Stimulated activated CD8-positive, alpha-beta memory T cell treated with anti-CD3 and anti-CD28 coated beads, Interleukin-15, amount 100 ng/mL, for 1 hour (primary cell): ENCODE data around the gene LYPD6B.

Experiments
- DNase-seq: peaks from one replicate; pipeline ENCODE4 v3.0.0-alpha.2; 2020; ENCODE audit warnings: low read depth

Gene LYPD6B, protein sequence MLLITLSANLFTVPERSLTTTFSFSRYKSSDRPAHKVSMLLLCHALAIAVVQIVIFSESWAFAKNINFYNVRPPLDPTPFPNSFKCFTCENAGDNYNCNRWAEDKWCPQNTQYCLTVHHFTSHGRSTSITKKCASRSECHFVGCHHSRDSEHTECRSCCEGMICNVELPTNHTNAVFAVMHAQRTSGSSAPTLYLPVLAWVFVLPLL

DNA sequence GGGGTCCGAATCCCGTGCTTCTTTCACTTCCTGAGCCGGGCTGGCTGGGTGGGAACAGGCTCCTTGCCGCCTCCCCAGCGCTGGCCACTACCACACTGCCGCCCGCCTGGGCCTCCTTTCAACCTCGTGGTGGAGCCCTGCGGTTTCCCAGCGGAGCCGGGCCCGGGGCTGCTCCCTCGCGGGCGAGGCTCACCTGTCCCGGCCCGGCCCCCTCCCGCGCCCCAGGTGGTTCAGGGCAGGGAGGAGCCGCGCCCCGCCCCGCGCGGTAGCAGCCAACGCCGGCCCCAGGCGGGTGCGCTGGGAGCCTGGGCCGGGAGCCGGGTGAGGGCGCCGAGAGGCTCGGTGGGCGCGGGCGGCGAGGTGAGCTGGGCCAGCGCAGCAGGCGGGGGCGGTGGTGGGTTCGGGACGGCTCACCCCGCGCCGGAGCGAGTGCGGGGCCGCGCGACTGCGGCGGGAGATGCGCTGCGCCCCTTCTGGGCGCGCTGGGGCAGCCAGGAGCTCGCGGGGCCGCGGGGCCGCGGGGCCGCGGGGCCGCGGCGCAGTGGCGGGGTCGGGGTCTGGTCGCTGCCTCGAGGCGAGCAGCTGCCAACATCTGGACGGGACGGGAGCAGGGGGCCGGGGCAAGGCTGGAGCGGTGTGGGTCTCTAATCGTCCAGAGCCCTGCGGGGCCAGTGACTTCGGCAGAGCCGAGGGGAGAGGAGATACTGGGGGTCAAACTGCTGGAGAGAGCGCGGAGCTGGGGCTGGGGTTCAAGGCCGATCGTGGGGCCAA is at the start of gene LYPD6B:
Gene LYPD6B (plus strand): TSS at position 258 of the 771 bp plus-strand sequence. CDS start 92,250 bp downstream, outside the sequence.
- no peak for DNase-seq

- no peak for DNase-seq
Observed at GRCh38 chr2:148989882-148990493, 48.5 kb upstream of the LYPD6B start.

- DNase-seq = no peak
Observed at GRCh38 chr2:148990968-148991367, 47.5 kb upstream of the LYPD6B start.

DNA sequence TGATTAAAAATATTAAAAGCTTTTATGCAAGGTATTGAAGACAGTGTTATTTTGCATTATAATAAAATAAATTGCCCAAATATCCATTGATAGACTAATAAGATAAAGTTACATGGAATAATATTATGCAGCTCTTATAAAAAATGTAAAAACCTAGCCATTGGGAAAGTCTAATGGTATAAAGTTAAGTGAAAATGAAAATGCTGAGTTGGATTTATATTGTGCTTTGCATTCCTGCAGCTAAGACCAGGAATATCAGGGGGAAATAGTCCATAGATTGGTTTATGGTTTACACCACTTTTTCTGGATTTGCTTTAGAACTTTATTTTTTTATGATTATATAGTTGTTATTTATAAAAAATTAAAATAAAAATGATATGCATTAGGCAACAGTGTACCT is 46.1 kb upstream of the LYPD6B start:
- no peak for DNase-seq

GRCh38 chr2:148993351-148993750 is 45.1 kb upstream of the LYPD6B start:
- no peak for DNase-seq

GRCh38 chr2:148994341-148994740 is 44.2 kb upstream of the LYPD6B start:
- DNase-seq = no peak

GRCh38 chr2:148996805-148997204 is 41.7 kb upstream of the LYPD6B start:
- DNase-seq = no peak

DNA sequence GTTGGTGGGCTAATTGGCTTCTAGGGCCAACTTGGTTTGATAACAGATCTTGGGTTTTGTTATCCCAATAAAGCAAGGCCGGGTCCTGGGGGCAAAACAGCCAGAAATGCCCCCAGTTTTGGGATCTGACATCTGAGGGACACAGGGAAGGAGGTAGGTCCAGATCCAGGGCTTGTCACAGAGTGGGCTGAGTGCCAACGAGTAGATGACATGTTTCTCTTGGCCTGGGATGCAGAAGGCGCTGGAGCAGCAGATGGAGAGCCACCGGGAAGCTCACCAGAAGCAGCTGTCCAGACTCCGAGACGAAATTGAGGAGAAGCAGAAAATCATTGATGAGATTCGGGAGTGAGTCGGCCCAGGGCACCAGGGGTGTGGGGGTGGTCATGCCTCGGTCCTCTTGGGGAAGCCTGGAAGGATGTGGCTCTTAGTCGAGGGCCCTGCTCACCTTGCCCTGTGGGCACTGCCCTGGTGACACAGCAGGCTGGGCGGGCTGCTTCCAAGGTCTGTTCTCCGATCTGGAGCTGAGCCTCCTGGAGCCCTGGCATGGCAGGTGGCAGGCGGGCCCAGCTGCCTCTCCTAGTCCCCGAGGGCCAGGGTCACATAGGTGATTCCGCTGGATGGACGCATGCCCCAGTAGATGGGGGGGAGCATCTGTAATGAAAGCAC is 40.2 kb upstream of the LYPD6B start:
- no peak for DNase-seq

DNA sequence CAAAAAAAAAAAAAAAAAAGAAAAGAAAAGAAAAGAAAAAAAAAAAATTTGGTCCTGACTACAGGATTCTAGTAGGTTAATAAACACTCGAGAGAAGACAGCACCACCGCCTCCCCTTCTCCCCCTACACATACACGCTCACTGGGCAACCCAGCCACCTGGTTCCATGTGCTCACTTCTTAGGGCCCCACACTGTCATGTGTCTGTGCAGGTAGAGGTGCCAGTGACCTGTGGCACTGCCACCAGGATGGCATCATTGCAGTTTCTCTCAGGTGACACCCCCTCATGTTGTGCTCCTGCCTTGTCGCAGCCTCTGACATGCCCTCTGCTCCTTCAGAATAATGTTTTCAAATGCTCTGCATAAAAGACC is 39.7 kb upstream of the LYPD6B start:
- DNase-seq = no peak

DNA sequence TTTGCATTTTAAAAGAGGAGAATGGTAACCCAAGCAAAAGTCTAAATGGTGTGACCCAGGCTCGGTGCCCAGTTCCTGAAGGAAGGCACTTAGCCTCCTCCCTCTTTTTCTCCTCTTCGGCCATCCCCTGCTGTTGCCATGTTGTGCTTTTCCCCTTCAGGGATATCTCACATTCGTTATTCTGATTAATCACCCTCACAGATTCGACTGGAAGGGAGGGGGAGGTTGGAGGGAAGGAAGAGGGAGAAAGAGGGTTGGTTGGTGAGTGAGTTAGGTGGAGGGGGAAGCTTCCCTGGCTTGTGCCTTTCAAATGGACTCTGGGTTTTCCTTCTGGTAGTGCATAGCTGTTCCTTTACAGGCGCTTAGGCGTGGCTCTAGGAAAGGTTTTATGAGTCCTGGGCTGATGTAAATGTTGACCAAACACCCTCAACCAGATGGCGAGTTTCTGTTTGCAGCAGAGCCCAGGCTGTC is 39.0 kb upstream of the LYPD6B start:
- DNase-seq = no peak

DNA sequence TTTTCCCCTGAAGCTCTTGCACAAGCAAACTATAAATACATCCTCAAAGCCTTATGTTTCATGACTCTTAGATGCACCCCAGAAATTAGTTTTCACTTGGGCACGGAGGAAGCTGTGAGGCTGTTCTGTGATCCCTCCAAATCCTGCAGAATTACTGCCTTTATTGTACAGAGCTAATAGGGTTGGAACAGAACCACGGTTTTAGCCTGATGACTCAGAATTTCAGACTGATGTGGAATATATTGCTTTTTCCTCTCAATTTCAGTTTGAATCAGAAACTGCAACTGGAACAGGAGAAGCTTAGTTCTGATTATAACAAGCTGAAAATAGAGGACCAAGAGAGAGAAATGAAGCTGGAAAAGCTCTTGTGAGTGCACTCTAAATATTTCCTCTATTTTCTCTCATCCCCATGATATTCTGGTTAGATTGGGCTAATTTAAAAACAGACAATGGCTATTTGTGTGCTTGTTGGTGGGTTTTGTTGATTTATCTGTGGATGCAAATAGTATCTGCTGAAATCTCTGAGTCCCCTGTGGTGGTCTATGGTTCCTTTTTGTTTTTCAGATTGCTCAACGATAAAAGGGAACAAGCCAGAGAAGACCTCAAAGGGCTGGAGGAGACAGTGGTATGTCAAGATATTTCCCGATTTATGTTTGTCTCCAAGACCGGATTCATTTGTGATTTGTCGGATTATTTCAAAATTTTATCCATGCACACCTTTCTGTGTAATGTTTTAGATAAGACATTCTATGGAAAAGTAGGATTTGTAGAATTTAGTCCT is 38.2 kb upstream of the LYPD6B start:
- no peak for DNase-seq

- DNase-seq = no peak
Observed at GRCh38 chr2:149001496-149001895, 37.0 kb upstream of the LYPD6B start.

GRCh38 chr2:149002378-149002890 is 36.1 kb upstream of the LYPD6B start:
- no peak for DNase-seq

- no peak for DNase-seq
Observed at GRCh38 chr2:149002891-149003740, 35.4 kb upstream of the LYPD6B start.

- DNase-seq = no peak
Observed at GRCh38 chr2:149004836-149005235, 33.7 kb upstream of the LYPD6B start.

GRCh38 chr2:149005471-149006077 is 32.9 kb upstream of the LYPD6B start:
- DNase-seq = no peak

DNA sequence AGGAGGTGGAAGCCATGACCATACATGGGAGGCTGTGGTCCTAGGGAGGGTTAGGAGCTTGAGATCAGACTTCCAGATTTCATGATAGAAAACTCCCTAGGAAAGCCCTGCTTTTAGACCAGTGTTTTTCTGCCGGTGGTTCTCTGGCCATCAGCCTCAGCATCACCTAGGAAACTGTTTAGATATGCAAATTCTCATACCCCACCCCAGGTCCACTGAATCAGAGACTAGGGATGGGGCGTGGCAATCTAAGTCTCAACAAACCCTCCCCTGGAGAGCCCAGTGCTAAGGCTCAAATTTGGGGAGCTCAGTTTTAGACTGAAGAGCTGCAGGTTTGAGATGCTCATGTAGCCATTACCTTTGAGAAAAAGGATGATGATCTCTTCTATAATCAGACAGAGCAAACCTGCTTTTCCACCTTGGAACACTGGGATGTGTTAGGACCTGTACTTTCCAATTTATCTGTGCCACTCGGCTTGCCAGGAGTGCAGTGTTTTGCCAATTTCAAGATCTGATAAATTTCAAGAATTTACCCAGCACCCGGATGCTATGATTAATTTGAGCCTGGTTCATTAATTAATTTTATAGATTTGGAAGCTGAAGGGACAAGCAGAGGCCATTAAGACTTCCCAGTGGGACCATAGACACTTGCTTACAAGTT is 31.5 kb upstream of the LYPD6B start:
- no peak for DNase-seq

DNA sequence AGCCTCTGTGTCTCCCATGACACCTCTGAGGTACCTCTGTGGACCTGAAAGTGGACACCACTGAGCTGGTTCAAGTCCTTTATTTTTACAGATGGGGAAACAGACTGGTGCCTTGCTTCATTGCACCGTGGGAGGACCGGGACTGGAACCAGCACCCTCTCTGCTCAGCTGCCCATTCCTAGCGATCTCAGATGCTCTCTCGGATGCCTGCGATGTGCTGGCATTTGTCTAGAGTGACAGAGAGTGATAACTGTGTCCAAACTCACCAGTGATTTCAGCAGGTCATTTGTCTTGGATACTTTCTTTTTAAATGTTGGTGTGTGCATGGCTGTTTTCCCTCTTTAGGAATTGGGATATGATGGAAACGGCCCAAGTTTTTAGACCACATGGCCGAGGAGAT is 30.1 kb upstream of the LYPD6B start:
- DNase-seq = no peak

DNA sequence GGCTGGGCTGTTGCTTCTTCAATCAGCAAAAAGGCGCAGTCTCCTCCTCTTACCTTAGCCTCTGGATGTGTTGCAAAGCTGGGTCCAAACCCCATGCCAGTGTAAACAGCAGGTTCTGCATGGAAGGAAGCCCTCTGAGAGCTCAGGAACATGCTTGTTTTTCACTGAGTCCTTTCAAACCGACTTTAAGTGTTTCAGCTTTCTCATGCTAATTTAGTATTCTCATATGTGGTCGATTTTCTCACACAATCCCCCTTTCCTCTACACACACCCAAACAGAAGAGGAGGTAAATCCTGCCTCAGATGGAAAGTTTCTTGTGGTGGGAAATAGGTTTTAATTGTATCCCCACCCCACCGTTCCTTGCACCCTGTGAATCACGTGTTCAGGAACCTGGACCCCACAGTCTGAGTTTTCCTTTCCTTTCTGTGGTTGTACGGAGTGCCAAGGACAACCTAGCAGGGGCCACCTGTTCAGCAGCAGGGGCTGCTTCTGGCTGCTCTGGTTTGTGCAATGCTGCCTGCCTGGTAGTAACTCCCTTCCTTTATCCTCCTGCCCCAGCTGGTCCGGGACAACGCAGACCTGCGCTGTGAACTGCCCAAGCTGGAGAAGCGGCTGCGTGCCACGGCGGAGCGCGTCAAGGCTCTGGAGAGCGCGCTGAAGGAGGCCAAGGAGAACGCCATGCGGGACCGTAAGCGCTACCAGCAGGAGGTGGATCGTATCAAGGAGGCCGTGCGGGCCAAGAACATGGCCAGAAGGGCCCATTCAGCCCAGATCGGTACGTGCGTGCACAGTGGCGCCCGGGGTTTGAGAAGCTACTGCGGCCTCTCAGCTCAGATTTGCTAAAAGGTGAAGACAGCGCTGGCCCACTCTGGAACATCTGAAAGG is 28.7 kb upstream of the LYPD6B start:
- DNase-seq = no peak
